AG09309 (cell line): ENCODE data around the gene PPP3CA.
"Not testable (repeated sequence)": the region's sequence is repeated elsewhere in the genome, so short reads cannot be mapped to it uniquely, and the experiment has no call there.

Experiments
- DNase-seq: peaks from one replicate; pipeline ENCODE4 v3.0.0-alpha.2; 2010; ENCODE audit warnings: low read depth
- H3K4me3 ChIP-seq: 2 replicates; pipeline ENCODE4 v1.5.1; 2011; ENCODE audit warnings: mild to moderate bottlenecking, low read depth, low read length, moderate library complexity; ENCODE audit not compliant: control insufficient read depth
- CTCF ChIP-seq: IDR thresholded peaks from 2 replicates; pipeline ENCODE4 v1.5.1; 2011; ENCODE audit warnings: mild to moderate bottlenecking, low read depth, low read length, inconsistent platforms; ENCODE audit not compliant: insufficient read depth, control insufficient read depth; ENCODE audit errors: missing control alignments

Gene PPP3CA

GRCh38 chr4:101238706-101239105 is 108.6 kb downstream of the PPP3CA start:
- no peak for TF ChIP-seq CTCF
- no peak overlapping the region for H3K4me3 ChIP-seq
- DNase-seq = no peak

- H3K4me3 ChIP-seq = no peak overlapping the region
- TF ChIP-seq CTCF = no peak
- DNase-seq = no peak
These were observed 109.6 kb downstream of the PPP3CA start for GRCh38 chr4:101237773-101238172.

DNA sequence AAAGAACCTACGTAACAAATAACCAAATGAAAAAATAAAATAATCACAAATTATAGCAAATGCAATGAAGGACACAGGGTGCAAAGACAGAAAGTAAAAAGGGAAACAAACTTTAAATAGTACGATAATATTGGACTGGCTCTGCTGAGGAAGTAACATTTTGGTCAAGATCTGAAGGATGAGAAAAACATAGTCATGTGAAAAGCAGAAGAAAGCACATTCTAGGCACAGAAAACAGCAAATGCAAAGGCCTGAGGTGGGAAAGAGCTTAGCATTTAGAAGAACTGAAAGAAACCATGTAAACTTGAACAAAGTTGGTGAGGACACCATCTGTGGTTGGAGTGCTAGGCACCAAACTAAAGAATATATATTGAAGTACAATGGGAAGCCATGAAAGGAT is 111.2 kb downstream of the PPP3CA start:
- no peak for TF ChIP-seq CTCF
- no peak for DNase-seq
- no peak overlapping the region for H3K4me3 ChIP-seq

DNA sequence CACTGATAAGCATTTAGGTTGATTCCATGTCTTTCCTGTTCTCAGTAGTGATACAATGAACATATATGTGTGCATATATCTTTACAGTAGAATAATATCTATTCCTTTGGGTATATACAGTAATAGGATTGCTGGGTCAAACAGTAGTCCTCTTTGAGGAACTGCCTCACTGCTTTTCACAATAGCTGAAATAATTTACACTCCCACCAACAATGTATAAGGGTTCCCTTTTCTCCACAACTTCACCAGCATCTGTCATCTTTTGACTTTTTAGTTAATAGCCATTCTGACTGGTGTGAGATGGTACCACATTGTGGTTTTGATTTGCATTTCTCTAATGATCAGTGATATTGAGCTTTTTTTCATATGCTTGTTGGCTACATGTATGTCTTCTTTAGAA is 113.2 kb downstream of the PPP3CA start:
- DNase-seq, H3K4me3 ChIP-seq: not testable (repeated sequence)

- no peak for DNase-seq
- no peak overlapping the region for H3K4me3 ChIP-seq
These were observed 115.1 kb downstream of the PPP3CA start for GRCh38 chr4:101232074-101232776.

GRCh38 chr4:101230801-101231426 is 116.4 kb downstream of the PPP3CA start:
- peak; percentile 21 for TF ChIP-seq CTCF
- DNase-seq = peak; percentile 7
- no peak overlapping the region for H3K4me3 ChIP-seq

More at GRCh38 chr4:101232074-101232776, 115.1 kb downstream of the PPP3CA start:
- TF ChIP-seq CTCF = no peak

DNA sequence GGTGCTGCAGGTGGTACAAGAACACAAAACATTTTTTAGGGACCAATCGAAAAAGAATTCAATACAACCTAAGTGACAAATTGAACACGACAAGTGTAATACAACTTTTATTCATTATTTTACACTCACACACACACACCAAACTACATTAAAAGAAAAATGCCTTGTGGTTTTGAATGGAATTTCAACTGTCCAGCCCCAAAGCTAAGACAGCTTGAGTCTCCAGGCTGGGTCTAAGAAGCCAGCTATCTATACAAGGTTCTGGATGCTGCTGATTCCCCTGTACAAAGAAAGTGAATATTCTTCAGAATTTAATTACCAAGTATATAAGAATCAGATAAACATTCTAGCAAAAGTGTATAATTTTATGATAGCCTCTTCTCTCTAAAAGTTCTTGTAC is 118.2 kb downstream of the PPP3CA start:
- DNase-seq = peak; percentile 27
- no peak overlapping the region for H3K4me3 ChIP-seq
- no peak for TF ChIP-seq CTCF
